Caco-2 (cell line): ENCODE results near the gene VAX1. TPM values are rescaled to one million over a fixed set of nuclear protein-coding genes. Genes with fewer than 3 reads are reported as not detected.

Experiments used
- BruUV-seq: library from RNA; stranded (reverse); fragments of 400-500 nt; replicated peaks from 2 replicates; lab custom pipeline; 2021; lab: Mats Ljungman, UMichigan
- CTCF ChIA-PET: fragments of 300-600 bp; sonication (Branson Sonifier 250); formaldehyde crosslinking; loops from one replicate; lab custom pipeline; 2022; ENCODE audit warnings: antibody characterized with exemption; lab: Charles Lee
- POLR2A ChIA-PET: fragments of 300-600 bp; sonication (Branson Sonifier 250); formaldehyde crosslinking; loops from one replicate; lab custom pipeline; 2022; ENCODE audit warnings: antibody characterized with exemption; lab: Charles Lee
- DNase-seq, 2 experiments: peaks; one replicate each; pipeline versions ENCODE4 v3.0.0 to v3.0.0-alpha.2; 2020 to 2022
- H3K27me3 ChIP-seq: replicated peaks from 2 replicates; pipeline ENCODE4 v1.6.0; 2011; ENCODE audit warnings: low read length; ENCODE audit not compliant: control insufficient read depth, insufficient read depth
- H3K36me3 ChIP-seq: 2 replicates; pipeline ENCODE4 v1.5.1; 2011; ENCODE audit warnings: low read length; ENCODE audit not compliant: control insufficient read depth, insufficient read depth
- H3K4me1 ChIP-seq: fragments of 250-450 bp; sonication (Bioruptor Pico); 2 replicates; pipeline ENCODE4 v1.5.1; 2020; ENCODE audit warnings: mild to moderate bottlenecking
- H3K4me3 ChIP-seq: 2 replicates; pipeline ENCODE4 v1.5.1; 2011; ENCODE audit warnings: low read depth, mild to moderate bottlenecking, control low read depth, low read length
- H3K9me3 ChIP-seq: fragments of 250-450 bp; sonication (Bioruptor Pico); 2 replicates; pipeline ENCODE4 v1.5.1; 2020; ENCODE audit warnings: mild to moderate bottlenecking, moderate library complexity
- H3K27ac Mint-ChIP-seq: one replicate; pipeline ENCODE4 v1.8.0; 2022; ENCODE audit warnings: mixed read lengths; ENCODE audit not compliant: unreplicated experiment
- H3K27me3 Mint-ChIP-seq: one replicate; pipeline ENCODE4 v1.8.0; 2022; ENCODE audit warnings: mixed read lengths; ENCODE audit not compliant: insufficient read depth, unreplicated experiment
- H3K36me3 Mint-ChIP-seq: one replicate; pipeline ENCODE4 v1.8.0; 2022; ENCODE audit warnings: mild to moderate bottlenecking, mixed read lengths; ENCODE audit not compliant: insufficient read depth, unreplicated experiment
- H3K4me1 Mint-ChIP-seq: one replicate; pipeline ENCODE4 v1.8.0; 2022; ENCODE audit warnings: low read depth, mixed read lengths; ENCODE audit not compliant: unreplicated experiment
- H3K4me3 Mint-ChIP-seq: one replicate; pipeline ENCODE4 v1.8.0; 2022; ENCODE audit warnings: mild to moderate bottlenecking, moderate library complexity, mixed read lengths; ENCODE audit not compliant: unreplicated experiment
- H3K9me3 Mint-ChIP-seq: one replicate; pipeline ENCODE4 v1.8.0; 2022; ENCODE audit warnings: mixed read lengths; ENCODE audit not compliant: unreplicated experiment
- CTCF ChIP-seq, 2 experiments: fragments of 200-600 bp in 1 of 2; IDR thresholded peaks; 1 replicate in 1 of 2; 2 replicates in 1 of 2; pipeline versions ENCODE4 v1.5.1 to v1.8.0; 2011 to 2022; ENCODE audit warnings: antibody characterized with exemption in 1 of 2, control low read depth in 1 of 2, inconsistent platforms in 1 of 2, low read depth in 1 of 2, low read length in 1 of 2, mild to moderate bottlenecking in 1 of 2, moderate library complexity in 1 of 2; ENCODE audit not compliant: insufficient read depth in 1 of 2, severe bottlenecking in 1 of 2, unreplicated experiment in 1 of 2
- intact Hi-C: fragments of 100-400 bp; cut with micrococcal nuclease; formaldehyde crosslinking; loops from one replicate; pipeline ENCODE4 v1.10.0; 2022; ENCODE audit not compliant: unreplicated experiment
- total RNA-seq: library from RNA; stranded (reverse); gene quantifications from 2 replicates; pipeline ENCODE4 v1.2.3, GENCODE V29; 2022

The VAX1 gene
- total RNA-seq, 1 experiment from 2014 or later: not detected

- H3K4me3 ChIP-seq: no peak overlapping the region
- no TSS peak for BruUV-seq
- no peaks in the 10 kb centered on the region for H3K36me3 Mint-ChIP-seq
- no peaks in the 10 kb centered on the region for H3K4me1 Mint-ChIP-seq
- ChIA-PET POLR2A (no interaction called here), CTCF (interaction anchor here (0.5 kb wide), 1 partner anchor 27 kb away, joined by 4 read pairs; no protein-coding TSS in a partner anchor)
- intact Hi-C loops: no loop called here
- H3K4me1 ChIP-seq: no peaks in the 10 kb centered on the region
- no peak overlapping the region for H3K27ac Mint-ChIP-seq
- DNase-seq: no peak
- H3K4me3 Mint-ChIP-seq: no peak overlapping the region
- H3K27me3 Mint-ChIP-seq: peaks cover 31% of the 10 kb centered on the region
- peaks cover 6% of the 10 kb centered on the region for H3K9me3 ChIP-seq
- H3K36me3 ChIP-seq: no peaks in the 10 kb centered on the region
- no peaks in the 10 kb centered on the region for H3K9me3 Mint-ChIP-seq
- TF ChIP-seq CTCF (IDR thresholded peaks at IDR 0.05; ENCODE audit: insufficient read depth in 1 of 2, low read depth in 1 of 2, low read length in 1 of 2, severe bottlenecking in 1 of 2, unreplicated experiment in 1 of 2): no peak
- no peaks in the 10 kb centered on the region; the same call in none of the 2 replicates for H3K27me3 ChIP-seq
These were observed 1.8 kb upstream of the VAX1 start for GRCh38 chr10:117139581-117140524.

- BruUV-seq: no TSS peak
- peak overlapping the region; percentile 74 for H3K4me3 Mint-ChIP-seq
- no peaks in the 10 kb centered on the region for H3K4me1 ChIP-seq
- no peaks in the 10 kb centered on the region for H3K36me3 ChIP-seq
- intact Hi-C loops: no loop called here
- peaks cover 31% of the 10 kb centered on the region for H3K27me3 Mint-ChIP-seq
- POLR2A ChIA-PET: no interaction called here
- H3K27me3 ChIP-seq: no peaks in the 10 kb centered on the region; the same call in none of the 2 replicates
- DNase-seq: no peak
- TF ChIP-seq CTCF (IDR thresholded peaks at IDR 0.05; ENCODE audit: insufficient read depth in 1 of 2, low read depth in 1 of 2, low read length in 1 of 2, severe bottlenecking in 1 of 2, unreplicated experiment in 1 of 2): no peak
- no peaks in the 10 kb centered on the region for H3K9me3 ChIP-seq
- no peak overlapping the region for H3K27ac Mint-ChIP-seq
- CTCF ChIA-PET: no interaction called here
- no peaks in the 10 kb centered on the region for H3K36me3 Mint-ChIP-seq
- no peak overlapping the region for H3K4me3 ChIP-seq
- no peaks in the 10 kb centered on the region for H3K9me3 Mint-ChIP-seq
- no peaks in the 10 kb centered on the region for H3K4me1 Mint-ChIP-seq
These were observed 939 bp upstream of the VAX1 start for GRCh38 chr10:117138838-117139580.
